Panc1 (cell line): ENCODE data around the gene TRIM56. TPM values are rescaled to one million over a fixed set of nuclear protein-coding genes. Genes with fewer than 3 reads are reported as not detected.

Experiments used
- ATAC-seq: fragments of 200-7000 bp; cut with Tn5 transposase; 2 replicates; pipeline ENCODE4 v1.9.1; 2020; ENCODE audit warnings: mild to moderate bottlenecking, moderate library complexity
- BruUV-seq: library from RNA; stranded (reverse); fragments of 400-500 nt; replicated peaks from 2 replicates; lab custom pipeline; 2021; lab: Mats Ljungman, UMichigan
- CTCF ChIA-PET: fragments of 300-600 bp; sonication (Branson Sonifier 250); formaldehyde crosslinking; loops from one replicate; lab custom pipeline; 2022; ENCODE audit warnings: antibody characterized with exemption; lab: Charles Lee
- POLR2A ChIA-PET: fragments of 300-600 bp; sonication (Branson Sonifier 250); formaldehyde crosslinking; loops from one replicate; lab custom pipeline; 2022; ENCODE audit warnings: antibody characterized with exemption; lab: Charles Lee
- DNase-seq: peaks from one replicate; pipeline ENCODE4 v3.0.0-alpha.2; 2010; ENCODE audit warnings: low read depth, low spot score
- H3K27ac ChIP-seq: 2 replicates; pipeline ENCODE4 v1.5.1; 2011; ENCODE audit warnings: mild to moderate bottlenecking, low read length, inconsistent platforms
- H3K27me3 ChIP-seq: fragments of 200-500 bp; sonication (Bioruptor generic); 2 replicates; pipeline ENCODE4 v1.6.0; 2014; ENCODE audit warnings: low read length, inconsistent platforms; ENCODE audit not compliant: control insufficient read depth, insufficient read depth
- H3K36me3 ChIP-seq: fragments of 200-500 bp; sonication (Bioruptor generic); 2 replicates; pipeline ENCODE4 v1.5.1; 2014; ENCODE audit warnings: inconsistent platforms, mild to moderate bottlenecking, low read length, moderate library complexity; ENCODE audit not compliant: control insufficient read depth, insufficient read depth
- H3K4me1 ChIP-seq: 2 replicates; pipeline ENCODE4 v1.5.1; 2011; ENCODE audit warnings: inconsistent platforms, mild to moderate bottlenecking, low read length, moderate library complexity; ENCODE audit not compliant: control insufficient read depth, insufficient read depth
- H3K4me3 ChIP-seq, 2 experiments: 2 replicates each; pipeline ENCODE4 v1.5.1; 2011 to 2012; ENCODE audit warnings: low read depth in 2 of 2, low read length in 2 of 2, mild to moderate bottlenecking in 2 of 2, inconsistent platforms in 1 of 2, moderate library complexity in 1 of 2
- H3K9me3 ChIP-seq: fragments of 200-500 bp; sonication (Bioruptor generic); 2 replicates; pipeline ENCODE4 v1.5.1; 2014; ENCODE audit warnings: low read depth, mild to moderate bottlenecking, inconsistent platforms, low read length, moderate library complexity; ENCODE audit not compliant: control insufficient read depth, insufficient read depth
- CTCF ChIP-seq: fragments of 450-650 bp; IDR thresholded peaks from 2 replicates; pipeline ENCODE4 v1.5.1; 2017; ENCODE audit warnings: mild to moderate bottlenecking
- POLR2AphosphoS5 ChIP-seq: IDR thresholded peaks from 2 replicates; pipeline ENCODE4 v1.6.1; 2012; ENCODE audit warnings: mild to moderate bottlenecking, low read depth, low read length, moderate library complexity
- REST ChIP-seq, 2 experiments: IDR thresholded peaks; 2 replicates each; pipeline ENCODE4 v1.6.1; 2011 to 2012; ENCODE audit warnings: low read depth in 2 of 2, control low read depth in 1 of 2, low read length in 1 of 2, mild to moderate bottlenecking in 1 of 2, moderate library complexity in 1 of 2; ENCODE audit not compliant: insufficient read depth in 1 of 2
- SIN3A ChIP-seq: IDR thresholded peaks from 2 replicates; pipeline ENCODE4 v1.6.1; 2012; ENCODE audit warnings: low read depth, mild to moderate bottlenecking, low read length, moderate library complexity, borderline replicate concordance; ENCODE audit not compliant: insufficient read depth
- TCF7L2 ChIP-seq: IDR thresholded peaks from 2 replicates; pipeline ENCODE4 v1.6.1; 2011; ENCODE audit warnings: mild to moderate bottlenecking, low read depth, low read length, inconsistent platforms
- in situ Hi-C: cut with HindIII; loops from 2 replicates; pipeline ENCODE4 v1.10.0; 2016; ENCODE audit warnings: low sequenced_read_pairs, low pct_unique_long_range_greater_than_20kb
- intact Hi-C: fragments of 100-400 bp; cut with micrococcal nuclease; formaldehyde crosslinking; loops from one replicate; pipeline ENCODE4 v1.10.0; 2022; ENCODE audit not compliant: unreplicated experiment
- total RNA-seq: library from RNA; stranded (reverse); gene quantifications from one replicate; pipeline ENCODE4 v1.2.1, GENCODE V29; 2021; ENCODE audit not compliant: unreplicated experiment

The TRIM56 gene
- total RNA-seq, 1 experiment from 2014 or later, result 37.4 TPM

- no peak for TF ChIP-seq SIN3A
- no peak for TF ChIP-seq TCF7L2
- TF ChIP-seq CTCF, result peak; percentile 89
- TF ChIP-seq REST (IDR thresholded peaks at IDR 0.05; ENCODE audit: insufficient read depth in 1 of 2, low read depth in 2 of 2, low read length in 1 of 2), result no peak
- TF ChIP-seq POLR2AphosphoS5, result no peak; the same call in 1 of the 2 replicates
- Histone ChIP-seq H3K27me3 (no peaks in the 10 kb centered on the region), H3K36me3 (no peaks in the 10 kb centered on the region), H3K27ac (peak overlapping the region; percentile 73), H3K4me1 (peaks cover 40% of the 10 kb centered on the region), H3K9me3 (no peaks in the 10 kb centered on the region), H3K4me3 (no peak overlapping the region)
- DNase-seq (no peak), ATAC-seq (peak; percentile 80)
- POLR2A ChIA-PET, result interaction anchor here (0.6 to 1.0 kb wide), 2 partner anchors 29 to 38 kb away, joined by 3 to 5 read pairs; no protein-coding TSS in a partner anchor
- CTCF ChIA-PET, result interaction anchor here (0.6 to 0.7 kb wide), 7 partner anchors 10 to 631 kb away, joined by 3 to 12 read pairs (median 4); no protein-coding TSS in a partner anchor
- BruUV-seq, result no TSS peak
- intact Hi-C loops, result loop anchor here (2.0 kb wide), 1 partner anchor 40 kb away; no protein-coding TSS in a partner anchor
- in situ Hi-C loops, result no loop called here
These were observed 9.6 kb downstream of the TRIM56 start for GRCh38 chr7:101094791-101095375.

DNA sequence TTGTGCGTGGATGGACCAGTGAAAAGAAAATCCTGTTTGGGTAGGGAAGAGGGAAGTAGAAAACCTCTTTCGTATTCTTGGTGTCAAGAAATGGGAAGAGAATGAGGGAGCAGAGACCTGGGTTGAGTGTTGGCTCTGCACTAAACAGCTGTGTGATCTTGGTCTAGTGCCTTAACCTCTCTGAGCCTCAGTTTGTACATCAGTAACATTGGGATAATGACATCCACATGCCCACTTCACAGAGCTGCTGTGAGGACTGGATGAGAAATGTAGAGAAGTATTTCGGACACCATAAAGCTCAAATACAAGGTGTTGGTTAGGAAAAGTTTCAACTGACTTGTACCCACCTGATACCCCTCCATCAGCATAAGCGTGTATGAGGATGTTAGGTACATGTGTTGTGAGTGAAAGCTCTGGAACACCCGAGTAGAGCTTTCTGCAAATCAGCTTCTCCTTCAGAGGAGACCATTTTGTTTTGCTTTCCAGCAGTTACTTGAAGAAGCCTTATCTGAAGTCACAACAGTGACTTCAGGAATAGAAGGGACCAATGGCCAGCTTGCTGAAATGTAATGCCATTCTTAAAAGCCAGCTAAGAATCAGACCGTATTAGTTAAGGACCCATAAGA is 11.2 kb downstream of the TRIM56 start:
- peaks cover 54% of the 10 kb centered on the region for H3K4me1 ChIP-seq
- ChIA-PET CTCF (interaction anchor here (0.5 kb wide), 1 partner anchor 807 kb away, joined by 5 read pairs; no protein-coding TSS in a partner anchor), POLR2A (interaction anchor here (0.6 to 0.9 kb wide), 2 partner anchors 25 to 72 kb away, joined by 3 to 7 read pairs; no protein-coding TSS in a partner anchor)
- ATAC-seq, result no peak
- BruUV-seq, result no TSS peak
- H3K4me3 ChIP-seq, result no peak overlapping the region
- no peak for DNase-seq
- peak overlapping the region; percentile 73 for H3K27ac ChIP-seq
- intact Hi-C loops (no loop called here), in situ Hi-C loops (no loop called here)
- TF ChIP-seq REST (IDR thresholded peaks at IDR 0.05; ENCODE audit: insufficient read depth in 1 of 2, low read depth in 2 of 2, low read length in 1 of 2) (no peak), TCF7L2 (no peak), SIN3A (no peak)
- no peaks in the 10 kb centered on the region for H3K27me3 ChIP-seq
- no peaks in the 10 kb centered on the region for H3K9me3 ChIP-seq
- H3K36me3 ChIP-seq, result no peaks in the 10 kb centered on the region
